ENCODE results near the gene ZNF81.
"Not testable (repeated sequence)": the region's sequence is repeated elsewhere in the genome, so short reads cannot be mapped to it uniquely, and the experiment has no call there.

Gene ZNF81

DNA sequence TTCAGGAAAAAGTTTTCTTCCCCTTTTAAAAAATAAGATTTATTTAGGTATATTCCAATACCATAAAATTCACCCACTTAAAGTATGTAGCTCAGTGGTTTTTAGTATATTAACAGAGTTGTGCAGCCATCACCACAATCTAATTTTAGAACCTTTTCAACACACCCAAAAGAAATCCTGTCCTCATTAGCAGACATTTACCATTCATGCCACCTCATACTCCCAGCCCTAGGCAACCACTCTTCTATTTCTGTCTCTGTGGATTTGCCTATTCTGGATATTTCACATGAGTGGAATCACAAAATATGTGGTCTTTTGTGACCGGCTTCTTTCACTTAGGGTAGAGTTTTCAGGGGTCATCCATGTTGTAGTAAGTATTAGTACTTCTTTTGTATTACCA, 7.4 kb downstream of the ZNF81 start:
- DNase-seq (ENCODE audit: low read depth), result no peak

GRCh38 chrX:47846040-47846439, 9.3 kb downstream of the ZNF81 start:
- DNase-seq (ENCODE audit: low read depth), result no peak

DNA sequence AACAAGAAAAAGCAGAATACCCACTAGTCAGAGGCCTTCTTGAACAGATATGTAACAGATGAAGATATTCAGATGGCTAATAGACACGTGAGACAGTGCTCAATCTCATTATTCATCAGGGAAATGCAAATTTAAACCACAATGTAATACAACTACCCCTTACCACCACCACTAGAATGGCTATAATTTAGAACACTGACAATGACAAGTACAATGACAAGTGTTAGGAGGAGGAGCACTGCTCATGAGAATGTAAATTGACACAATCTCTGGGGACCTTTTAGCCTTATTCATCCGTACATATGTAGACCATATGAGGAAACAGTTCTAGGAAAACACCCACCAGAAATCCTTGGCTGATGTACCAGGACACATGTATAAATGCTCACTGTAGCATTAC, 13.1 kb downstream of the ZNF81 start:
- no peak for DNase-seq (ENCODE audit: low read depth)

GRCh38 chrX:47850389-47850788, 13.7 kb downstream of the ZNF81 start:
- DNase-seq (ENCODE audit: low read depth), result not testable (repeated sequence)

DNA sequence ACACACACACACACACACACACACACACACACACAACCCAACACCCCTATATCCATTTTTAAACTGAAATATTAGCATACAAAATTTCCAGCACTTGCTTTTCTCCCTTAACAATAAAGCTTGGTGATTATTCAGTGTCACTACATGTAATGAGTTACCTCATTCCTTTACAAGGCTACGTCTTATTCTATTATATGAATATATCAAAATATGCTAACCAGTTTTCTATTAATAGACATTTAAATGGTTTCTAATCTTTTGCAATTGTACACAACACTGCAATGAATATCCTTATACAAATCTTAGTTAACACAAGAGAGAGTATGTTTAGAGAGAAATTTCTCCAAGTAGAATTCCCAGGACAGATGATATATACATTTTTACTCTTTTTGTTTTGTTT, 14.2 kb downstream of the ZNF81 start:
- no peak for DNase-seq (ENCODE audit: low read depth)

DNA sequence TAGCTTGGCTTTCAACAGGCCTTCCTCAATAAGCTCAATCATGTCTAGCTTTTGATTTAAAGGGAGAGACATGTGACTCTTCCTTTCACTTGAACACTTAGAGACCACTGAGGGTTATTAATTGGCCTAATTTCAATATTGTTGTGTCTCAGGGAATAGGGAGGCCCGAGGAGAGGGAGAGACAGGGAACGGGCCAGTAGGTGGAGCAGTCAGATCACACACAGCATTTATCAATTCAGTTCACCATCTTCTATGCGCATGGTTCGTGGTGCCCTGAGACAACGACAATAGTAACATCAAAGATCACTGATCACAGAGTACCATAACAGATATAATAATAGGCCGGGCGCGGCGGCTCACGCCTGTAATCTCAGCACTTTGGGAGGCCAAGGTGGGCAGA, 17.8 kb downstream of the ZNF81 start:
- no peak for DNase-seq (ENCODE audit: low read depth)

- no peak for DNase-seq (ENCODE audit: low read depth)
Measured at GRCh38 chrX:47859686-47860085, 23.0 kb downstream of the ZNF81 start.

GRCh38 chrX:47862680-47863079, 26.0 kb downstream of the ZNF81 start:
- DNase-seq (ENCODE audit: low read depth), result no peak

- no peak for DNase-seq (ENCODE audit: low read depth)
Measured at GRCh38 chrX:47863187-47863586, 26.5 kb downstream of the ZNF81 start.

DNA sequence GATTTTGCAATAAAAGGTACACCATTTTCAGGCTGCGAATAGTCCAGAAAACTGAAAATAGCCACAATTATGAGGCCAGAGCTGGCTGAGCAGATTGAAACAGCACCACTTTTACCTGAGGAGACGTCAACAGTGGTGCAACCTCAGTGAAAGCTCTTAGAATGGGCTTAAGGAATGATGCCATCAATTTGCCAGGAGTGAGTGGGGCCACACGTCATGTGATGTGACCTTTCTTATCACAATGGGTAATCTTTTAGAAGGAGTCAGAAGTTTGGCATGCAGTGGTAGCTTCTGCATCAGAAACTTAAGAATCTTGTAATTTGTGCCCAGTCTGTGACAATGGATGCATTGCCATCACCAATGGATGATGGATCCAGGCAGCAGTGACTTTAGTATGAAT, 27.6 kb downstream of the ZNF81 start:
- DNase-seq (ENCODE audit: low read depth), result no peak

- DNase-seq (ENCODE audit: low read depth), result no peak
Measured at GRCh38 chrX:47864785-47865184, 28.1 kb downstream of the ZNF81 start.

DNA sequence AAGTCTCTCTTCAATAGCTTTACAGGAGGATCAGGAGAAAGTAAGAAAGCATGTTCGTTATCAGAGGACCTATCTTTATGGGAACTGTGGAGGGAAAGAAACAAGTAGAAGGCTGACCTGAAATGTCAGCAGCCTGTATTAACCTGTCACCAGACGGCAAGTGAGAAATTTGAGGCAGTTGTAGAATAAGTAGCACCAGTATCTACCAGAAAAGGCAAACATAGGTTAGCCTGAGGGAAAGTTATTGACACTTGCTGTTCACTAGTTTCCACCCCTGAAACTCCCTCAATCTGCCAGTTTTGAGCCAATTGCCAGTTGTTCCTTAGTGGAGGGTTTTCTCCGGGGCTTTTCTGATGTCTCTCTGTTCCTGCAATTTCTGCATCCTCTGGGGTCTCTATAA, 36.4 kb downstream of the ZNF81 start:
- DNase-seq (ENCODE audit: low read depth), result no peak

GRCh38 chrX:47877327-47877726, 40.6 kb downstream of the ZNF81 start:
- no peak for DNase-seq (ENCODE audit: low read depth)

DNA sequence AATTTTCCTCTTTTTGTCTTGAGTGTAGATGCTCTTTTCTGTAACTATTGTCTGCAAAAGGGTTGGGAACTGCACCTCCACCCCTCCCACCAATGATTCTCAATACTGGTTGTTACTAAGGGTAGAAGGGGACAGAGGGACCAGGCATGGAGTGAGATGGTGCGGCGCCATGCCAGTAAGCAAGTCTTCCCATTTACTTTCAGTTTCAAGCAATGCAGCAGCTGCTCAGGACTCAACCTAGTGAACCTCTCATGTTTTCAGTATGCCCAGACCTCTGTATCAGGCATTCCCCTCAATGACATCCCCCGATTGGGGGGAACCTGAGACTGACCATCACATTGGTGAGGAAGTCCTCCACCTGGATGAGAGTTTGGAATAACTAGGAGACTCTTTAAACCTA, 41.5 kb downstream of the ZNF81 start:
- no peak for DNase-seq (ENCODE audit: low read depth)

DNA sequence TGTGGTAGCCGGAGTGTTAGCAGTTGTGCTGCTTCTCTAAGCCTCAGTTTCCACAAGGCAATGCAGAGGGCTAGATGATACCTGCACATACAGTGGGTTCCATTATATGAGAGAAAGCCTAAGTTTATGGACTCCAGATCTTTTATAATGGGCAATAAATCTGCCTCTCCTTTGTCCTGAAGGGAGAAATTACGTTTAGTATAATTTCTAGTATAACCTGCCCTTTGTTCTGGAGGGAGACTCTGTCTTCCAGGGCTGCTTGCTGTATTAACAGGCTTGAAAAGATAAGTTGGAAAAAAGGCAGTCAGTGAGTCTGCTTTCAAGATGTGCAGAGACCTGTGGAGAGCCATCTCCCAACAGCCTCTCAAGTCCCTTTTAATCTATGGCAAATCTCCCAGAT, 42.8 kb downstream of the ZNF81 start:
- no peak for DNase-seq (ENCODE audit: low read depth)

GRCh38 chrX:47880927-47881326, 44.2 kb downstream of the ZNF81 start:
- DNase-seq (ENCODE audit: low read depth), result no peak

- no peak for DNase-seq (ENCODE audit: low read depth)
Measured at GRCh38 chrX:47885501-47885900, 48.8 kb downstream of the ZNF81 start.

DNA sequence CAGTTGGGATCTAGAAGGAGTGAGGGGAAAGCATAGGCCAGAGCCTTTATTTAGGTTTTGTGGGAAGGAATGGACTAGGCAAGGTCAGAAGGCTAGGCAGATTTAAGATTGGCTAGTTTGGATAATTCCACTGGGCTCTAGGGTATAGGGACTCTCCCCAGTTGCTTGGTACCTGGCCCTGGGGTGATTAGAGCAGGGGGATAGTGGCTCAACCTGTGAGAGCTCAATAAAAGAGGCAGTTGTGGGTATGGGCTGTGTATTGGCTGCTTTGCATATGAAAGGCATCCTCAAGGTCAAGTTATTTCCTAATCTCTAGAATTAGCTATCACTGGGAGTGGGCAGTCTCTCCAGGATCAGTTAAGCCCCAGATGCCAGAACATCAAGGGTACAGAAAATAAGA, 61.3 kb downstream of the ZNF81 start:
- no peak for DNase-seq (ENCODE audit: low read depth)

- DNase-seq (ENCODE audit: low read depth), result no peak
Measured at GRCh38 chrX:47900833-47901232, 64.1 kb downstream of the ZNF81 start.

DNA sequence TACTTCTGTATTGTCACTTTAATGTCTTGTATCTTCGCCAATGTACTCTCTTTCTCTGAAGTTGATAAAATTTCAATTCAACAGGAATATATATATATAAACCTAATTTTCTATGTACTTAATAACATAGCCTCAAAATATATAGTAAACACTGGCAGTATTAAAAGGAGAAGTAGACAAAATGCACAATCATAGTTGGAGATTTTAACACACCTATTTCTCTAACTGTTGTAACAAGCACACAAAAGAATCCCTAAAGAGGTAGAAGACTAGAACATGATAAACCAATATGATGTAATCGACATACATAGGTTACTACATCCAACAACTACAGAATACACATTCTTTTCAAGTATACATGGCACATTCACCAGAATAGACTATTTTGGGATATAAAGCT, 65.5 kb downstream of the ZNF81 start:
- DNase-seq (ENCODE audit: low read depth), result no peak

DNA sequence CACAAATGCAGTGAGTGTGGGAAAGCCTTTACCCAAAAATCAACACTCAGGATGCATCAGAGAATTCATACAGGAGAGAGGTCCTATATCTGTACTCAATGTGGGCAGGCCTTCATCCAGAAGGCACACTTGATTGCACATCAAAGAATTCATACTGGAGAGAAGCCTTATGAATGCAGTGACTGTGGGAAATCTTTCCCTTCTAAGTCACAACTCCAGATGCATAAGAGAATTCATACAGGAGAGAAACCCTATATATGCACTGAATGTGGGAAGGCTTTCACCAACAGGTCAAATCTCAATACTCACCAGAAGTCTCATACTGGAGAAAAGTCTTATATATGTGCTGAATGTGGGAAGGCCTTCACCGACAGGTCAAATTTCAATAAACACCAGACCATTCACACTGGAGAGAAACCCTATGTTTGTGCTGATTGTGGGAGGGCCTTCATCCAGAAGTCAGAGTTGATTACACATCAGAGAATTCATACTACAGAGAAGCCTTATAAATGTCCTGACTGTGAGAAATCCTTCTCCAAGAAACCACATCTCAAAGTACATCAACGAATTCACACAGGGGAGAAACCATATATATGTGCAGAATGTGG, 79.3 kb downstream of the ZNF81 start:
- no peak for DNase-seq (ENCODE audit: low read depth)

GRCh38 chrX:47918274-47918673, 81.6 kb downstream of the ZNF81 start:
- no peak for DNase-seq (ENCODE audit: low read depth)

- no peak for DNase-seq (ENCODE audit: low read depth)
Measured at GRCh38 chrX:47927212-47927611, 90.5 kb downstream of the ZNF81 start.

DNA sequence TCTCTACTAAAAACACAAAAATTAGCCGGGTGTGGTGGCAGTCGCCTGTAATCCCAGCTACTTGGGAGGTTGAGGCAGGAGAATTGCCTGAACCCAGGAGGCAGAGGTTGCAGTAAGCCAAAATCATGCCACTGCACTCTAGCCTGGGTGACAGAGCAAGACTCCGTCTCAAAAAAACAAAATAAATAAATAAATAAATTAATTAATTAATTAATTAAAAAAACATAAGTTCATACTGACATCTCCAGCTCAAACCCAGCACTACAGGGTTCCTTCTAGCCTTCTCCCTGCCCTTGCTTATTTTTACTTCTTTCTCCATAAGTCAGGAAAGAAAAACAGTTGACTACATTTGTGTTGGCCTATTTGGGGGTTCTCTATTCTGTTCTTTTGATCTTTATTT, 95.3 kb downstream of the ZNF81 start:
- not testable (repeated sequence) for DNase-seq (ENCODE audit: low read depth)

DNA sequence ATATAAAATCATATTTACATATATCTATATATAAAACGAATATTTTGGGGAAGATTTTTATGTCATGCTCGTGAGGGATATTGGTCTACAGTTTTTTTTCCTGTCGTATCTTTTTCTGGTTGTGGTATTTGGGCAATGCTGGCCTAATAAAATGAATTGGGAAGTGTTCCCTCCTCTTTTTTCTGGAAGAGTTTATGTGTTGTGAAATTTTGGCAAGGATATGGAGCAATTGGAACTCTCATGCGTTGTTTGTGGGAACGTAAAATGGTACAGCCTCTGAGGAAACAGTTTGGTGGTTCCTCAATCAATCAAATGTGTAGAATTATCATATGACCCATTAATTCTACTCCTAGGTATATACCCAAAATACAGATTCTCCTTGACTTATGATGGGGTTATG, 97.2 kb downstream of the ZNF81 start:
- no peak for DNase-seq (ENCODE audit: low read depth)

Measured in T follicular helper cell (primary cell).